AG09309 (cell line): Measurements from ENCODE around the gene SNRPD1.

Experiments used
- DNase-seq: peaks from one replicate; pipeline ENCODE4 v3.0.0-alpha.2; 2010; ENCODE audit warnings: low read depth
- H3K4me3 ChIP-seq: 2 replicates; pipeline ENCODE4 v1.5.1; 2011; ENCODE audit warnings: mild to moderate bottlenecking, low read depth, low read length, moderate library complexity; ENCODE audit not compliant: control insufficient read depth
- CTCF ChIP-seq: IDR thresholded peaks from 2 replicates; pipeline ENCODE4 v1.5.1; 2011; ENCODE audit warnings: mild to moderate bottlenecking, low read depth, low read length, inconsistent platforms; ENCODE audit not compliant: insufficient read depth, control insufficient read depth; ENCODE audit errors: missing control alignments

Gene SNRPD1

DNA sequence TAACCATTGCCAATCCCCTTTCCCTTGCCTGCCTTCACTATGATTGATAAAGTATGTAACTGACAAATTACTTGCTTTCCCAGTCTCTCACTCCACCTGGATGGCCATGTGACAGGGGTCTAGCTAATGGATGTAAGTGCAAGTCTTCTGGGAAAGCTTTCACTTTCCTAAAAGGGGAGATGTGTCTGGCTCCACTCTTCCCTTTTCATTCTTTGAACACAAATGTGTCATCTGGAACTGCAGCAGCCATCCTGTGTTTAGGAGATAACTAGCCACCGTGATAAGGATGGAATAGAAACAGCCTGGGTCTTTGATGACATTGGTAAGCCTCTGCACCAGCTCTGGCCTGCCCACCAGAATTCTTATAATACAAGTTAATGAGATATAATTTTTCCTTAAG lies 38.2 kb downstream of the SNRPD1 start:
- no peak for DNase-seq
- no peak overlapping the region for H3K4me3 ChIP-seq
- TF ChIP-seq CTCF, result no peak

- no peak for DNase-seq
- no peak overlapping the region for H3K4me3 ChIP-seq
- no peak for TF ChIP-seq CTCF
These were observed 40.0 kb downstream of the SNRPD1 start for GRCh38 chr18:21652073-21652472.

- TF ChIP-seq CTCF, result no peak
- H3K4me3 ChIP-seq, result no peak overlapping the region
- DNase-seq, result no peak
These were observed 41.2 kb downstream of the SNRPD1 start for GRCh38 chr18:21653361-21653760.

DNA sequence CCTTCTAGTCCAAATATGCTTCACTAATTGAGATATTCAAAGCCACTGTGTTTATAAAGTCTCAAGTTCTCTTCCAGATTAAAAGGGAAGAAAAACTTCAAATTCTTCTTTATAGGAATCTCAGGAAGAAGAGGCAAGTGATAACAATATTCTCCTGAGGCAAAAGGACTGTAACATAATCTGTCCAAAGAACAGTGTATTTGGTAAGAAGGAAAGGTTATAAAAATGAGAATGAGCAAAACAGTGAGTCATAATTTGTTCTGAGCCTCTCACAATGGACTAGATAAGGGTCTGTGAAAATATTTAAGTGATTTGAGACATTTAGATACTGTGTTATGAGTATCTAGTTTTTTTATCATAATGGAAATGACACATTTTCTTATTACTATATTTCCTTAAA lies 44.3 kb downstream of the SNRPD1 start:
- no peak overlapping the region for H3K4me3 ChIP-seq
- no peak for TF ChIP-seq CTCF
- peak; percentile 25 for DNase-seq

DNA sequence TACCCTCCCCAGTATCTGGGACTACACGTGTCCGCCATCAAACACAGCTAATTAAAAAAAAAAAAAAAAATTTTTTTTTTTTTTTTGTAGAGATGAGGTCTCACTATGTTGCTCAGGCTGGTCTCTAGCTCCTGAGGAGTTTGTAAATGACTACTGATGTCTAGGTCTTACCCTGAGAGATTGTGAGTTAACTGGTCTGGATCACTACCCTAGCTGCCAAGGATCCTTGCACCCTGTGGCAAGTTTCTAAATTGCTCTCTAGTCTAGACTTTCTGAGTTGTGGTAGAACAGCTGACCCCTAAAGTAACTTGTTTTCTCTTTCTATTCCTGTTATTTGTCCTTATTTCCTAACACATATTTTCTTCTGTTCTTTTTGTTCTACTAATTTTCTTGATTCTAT lies 48.0 kb downstream of the SNRPD1 start:
- H3K4me3 ChIP-seq, result no peak overlapping the region
- no peak for TF ChIP-seq CTCF
- DNase-seq, result no peak

GRCh38 chr18:21662581-21662980 lies 50.5 kb downstream of the SNRPD1 start:
- no peak for DNase-seq
- no peak overlapping the region for H3K4me3 ChIP-seq
- TF ChIP-seq CTCF, result no peak

GRCh38 chr18:21663578-21663977 lies 51.5 kb downstream of the SNRPD1 start:
- TF ChIP-seq CTCF, result no peak
- no peak for DNase-seq
- no peak overlapping the region for H3K4me3 ChIP-seq
